Lower leg skin (tissue), 4 donors: ENCODE results near the gene BBS1. TPM values are rescaled to one million over a fixed set of nuclear protein-coding genes. Genes with fewer than 3 reads are reported as not detected.

Source experiments
- DNase-seq, 2 donors: peaks; one replicate each; pipeline ENCODE4 v3.0.0-alpha.2; 2019; ENCODE audit warnings: low spot score in 2 of 2
- H3K4me3 ChIP-seq: fragments of 200-600 bp; sonication (generic); 2 replicates; pipeline ENCODE4 v1.5.1; 2017; ENCODE audit warnings: mild to moderate bottlenecking, low read depth; ENCODE audit not compliant: poor library complexity, severe bottlenecking
- CTCF ChIP-seq, 3 donors: fragments of 450-650 bp; IDR thresholded peaks; one replicate each; pipeline ENCODE4 v1.5.1; 2016; ENCODE audit warnings: antibody characterized with exemption in 3 of 3, mild to moderate bottlenecking in 3 of 3, moderate library complexity in 2 of 3
- POLR2A ChIP-seq, 2 donors: fragments of 450-650 bp; IDR thresholded peaks; one replicate each; pipeline ENCODE4 v1.6.1; 2016 to 2017; ENCODE audit warnings: antibody characterized with exemption in 2 of 2, mild to moderate bottlenecking in 1 of 2, moderate library complexity in 1 of 2
- WGBS, 2 donors: methylation state at CpG; one replicate each; pipeline ENCODE4 v1.1.5; 2018; 5-methylcytosine and 5-hydroxymethylcytosine counted together
- intact Hi-C: fragments of 100-400 bp; cut with DNase I; formaldehyde crosslinking; loops from one replicate; pipeline ENCODE4 v1.15.0; 2023; ENCODE audit warnings: low total_unique reads
- total RNA-seq, 4 donors: library from RNA; depleted of rRNA; stranded (reverse); fragments of >200 nt; gene quantifications; one replicate each; pipeline ENCODE4 v1.1.0, GENCODE V29; 2016

The BBS1 gene
- total RNA-seq, 4 donors from 2014 or later = 27.4 to 51.6 (median 37.1) TPM

GRCh38 chr11:66466225-66467033 is 44.0 kb upstream of the BBS1 start, which contains the start of gene PELI3:
TSS of gene PELI3 (plus strand) at chr11:66466905. CDS start at chr11:66468129, 1,224 bp downstream.
- WGBS, 2 donors = 1% methylated on average over 35 to 36 of the region's 63 CpGs
- peak; percentile 90 to 98 for DNase-seq
- H3K4me3 ChIP-seq = peak within 1 kb of the TSS; percentile 65
- intact Hi-C loops = no loop called here
- no peak for TF ChIP-seq POLR2A (IDR thresholded peaks at IDR 0.05)
- TF ChIP-seq CTCF (IDR thresholded peaks at IDR 0.05) = no peak

GRCh38 chr11:66467034-66467659 is 43.3 kb upstream of the BBS1 start:
- TF ChIP-seq POLR2A (IDR thresholded peaks at IDR 0.05) (no peak), CTCF (IDR thresholded peaks at IDR 0.05) (no peak)
- WGBS, 2 donors = 2 to 3% methylated on average over 30 to 47 of the region's 72 CpGs
- intact Hi-C loops = no loop called here
- peak overlapping the region; percentile 65 for H3K4me3 ChIP-seq
- no peak for DNase-seq

- intact Hi-C loops = no loop called here
- TF ChIP-seq POLR2A (IDR thresholded peaks at IDR 0.05) (no peak), CTCF (IDR thresholded peaks at IDR 0.05) (no peak)
- H3K4me3 ChIP-seq = no peak overlapping the region
- DNase-seq = no peak
- WGBS, 2 donors = 38 to 39% methylated on average over 6 of the region's 6 CpGs
These were observed 42.7 kb upstream of the BBS1 start for GRCh38 chr11:66467756-66468155.

GRCh38 chr11:66468691-66469090 is 41.7 kb upstream of the BBS1 start:
- TF ChIP-seq CTCF (IDR thresholded peaks at IDR 0.05) (no peak), POLR2A (IDR thresholded peaks at IDR 0.05) (no peak)
- intact Hi-C loops = no loop called here
- DNase-seq = no peak
- no peak overlapping the region for H3K4me3 ChIP-seq
- WGBS, 2 donors = 89 to 94% methylated on average over 6 of the region's 6 CpGs

GRCh38 chr11:66469441-66469840 is 41.0 kb upstream of the BBS1 start:
- no peak for DNase-seq
- no peak overlapping the region for H3K4me3 ChIP-seq
- TF ChIP-seq CTCF (IDR thresholded peaks at IDR 0.05) = no peak
- no peak for TF ChIP-seq POLR2A (IDR thresholded peaks at IDR 0.05)
- intact Hi-C loops = no loop called here
- 100% methylated on average over 1 of the region's 1 CpG for WGBS, 2 donors
